Tibial nerve (tissue), 3 donors: ENCODE data around the gene SEMA3C.

Source experiments
- POLR2A ChIP-seq, 2 donors: fragments of 450-650 bp; IDR thresholded peaks; one replicate each; pipeline ENCODE4 v1.6.1; 2017; ENCODE audit warnings: antibody characterized with exemption in 2 of 2, mild to moderate bottlenecking in 2 of 2, moderate library complexity in 2 of 2
- TF ChIP-seq, protein P1 (sequence below), 5 experiments: fragments of 200-600 bp in 3 of 5; fragments of 450-650 bp in 2 of 5; sonication (generic) in 3 of 5; IDR thresholded peaks; one replicate each; pipeline ENCODE4 v1.5.1; 2016 to 2019; ENCODE audit warnings: antibody characterized with exemption in 5 of 5, mild to moderate bottlenecking in 3 of 5, moderate library complexity in 2 of 5

DNA sequence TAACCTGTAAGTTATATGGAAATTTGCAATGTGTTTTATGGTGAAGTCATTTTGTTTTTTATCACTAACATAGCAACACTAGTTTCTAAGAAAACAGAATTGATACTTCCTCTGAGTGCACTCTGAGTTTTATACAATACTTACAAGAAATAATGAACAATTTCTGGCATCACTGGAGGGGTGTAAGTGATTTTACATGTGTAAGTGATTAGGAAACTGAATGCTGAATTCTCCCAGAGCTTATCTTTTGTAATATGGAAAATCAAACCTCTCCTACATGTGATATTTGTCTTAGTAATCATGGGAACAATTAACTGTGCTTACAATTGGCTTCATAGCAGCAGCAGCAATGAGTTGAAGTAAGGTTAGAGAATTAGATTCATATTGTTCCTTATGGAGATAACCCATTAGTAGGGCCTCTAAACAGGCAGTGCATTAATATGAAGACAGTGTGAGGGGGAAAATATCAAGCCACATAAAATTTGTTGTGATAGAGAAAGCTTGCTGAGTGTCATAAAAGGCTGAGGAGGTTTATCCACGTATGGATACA is 37.4 kb downstream of the SEMA3C start:
- TF ChIP-seq, protein P1, sequence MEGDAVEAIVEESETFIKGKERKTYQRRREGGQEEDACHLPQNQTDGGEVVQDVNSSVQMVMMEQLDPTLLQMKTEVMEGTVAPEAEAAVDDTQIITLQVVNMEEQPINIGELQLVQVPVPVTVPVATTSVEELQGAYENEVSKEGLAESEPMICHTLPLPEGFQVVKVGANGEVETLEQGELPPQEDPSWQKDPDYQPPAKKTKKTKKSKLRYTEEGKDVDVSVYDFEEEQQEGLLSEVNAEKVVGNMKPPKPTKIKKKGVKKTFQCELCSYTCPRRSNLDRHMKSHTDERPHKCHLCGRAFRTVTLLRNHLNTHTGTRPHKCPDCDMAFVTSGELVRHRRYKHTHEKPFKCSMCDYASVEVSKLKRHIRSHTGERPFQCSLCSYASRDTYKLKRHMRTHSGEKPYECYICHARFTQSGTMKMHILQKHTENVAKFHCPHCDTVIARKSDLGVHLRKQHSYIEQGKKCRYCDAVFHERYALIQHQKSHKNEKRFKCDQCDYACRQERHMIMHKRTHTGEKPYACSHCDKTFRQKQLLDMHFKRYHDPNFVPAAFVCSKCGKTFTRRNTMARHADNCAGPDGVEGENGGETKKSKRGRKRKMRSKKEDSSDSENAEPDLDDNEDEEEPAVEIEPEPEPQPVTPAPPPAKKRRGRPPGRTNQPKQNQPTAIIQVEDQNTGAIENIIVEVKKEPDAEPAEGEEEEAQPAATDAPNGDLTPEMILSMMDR (IDR thresholded peaks at IDR 0.05), result no peak
- TF ChIP-seq POLR2A (IDR thresholded peaks at IDR 0.05), result no peak
